HG02623 (cell line): Measurements from ENCODE around the gene C11orf71.

Source experiments
- ATAC-seq: cut with Tn5 transposase; IDR thresholded peaks from one replicate; pipeline ENCODE4 v1.9.1; 2021; ENCODE audit warnings: moderate library complexity; ENCODE audit not compliant: unreplicated experiment

The C11orf71 gene

GRCh38 chr11:114400216-114400914, at the start of gene C11orf71, which contains the start of gene RBM7:
TSS of gene C11orf71 (minus strand) at chr11:114400511. CDS start at chr11:114400331, 180 bp downstream.
TSS of gene RBM7 (plus strand) at chr11:114400666. CDS start at chr11:114400672, 6 bp downstream.
- peak; percentile 97 for ATAC-seq

- no peak for ATAC-seq
These were observed 49.5 kb upstream of the C11orf71 start for GRCh38 chr11:114449845-114450244.

GRCh38 chr11:114448749-114449482, 48.6 kb upstream of the C11orf71 start:
- no peak for ATAC-seq

- no peak for ATAC-seq
These were observed 47.6 kb upstream of the C11orf71 start for GRCh38 chr11:114447892-114448291.

- ATAC-seq = no peak
These were observed 47.1 kb upstream of the C11orf71 start for GRCh38 chr11:114447444-114447843.

- ATAC-seq = no peak
These were observed 42.2 kb upstream of the C11orf71 start for GRCh38 chr11:114442536-114442935.

GRCh38 chr11:114441921-114442320, 41.6 kb upstream of the C11orf71 start:
- no peak for ATAC-seq

GRCh38 chr11:114440971-114441763, 40.9 kb upstream of the C11orf71 start:
- ATAC-seq = no peak

- no peak for ATAC-seq
These were observed 40.0 kb upstream of the C11orf71 start for GRCh38 chr11:114440121-114440860.

- peak; percentile 99 for ATAC-seq
These were observed 39.2 kb upstream of the C11orf71 start, which contains the start of gene REXO2 for GRCh38 chr11:114439229-114440120. TSS of gene REXO2 (plus strand) at chr11:114439467. CDS start at chr11:114439529, 62 bp downstream.

- no peak for ATAC-seq
These were observed 38.0 kb upstream of the C11orf71 start for GRCh38 chr11:114438303-114438702.

GRCh38 chr11:114433376-114433775, 33.1 kb upstream of the C11orf71 start:
- no peak for ATAC-seq

GRCh38 chr11:114432893-114433292, 32.6 kb upstream of the C11orf71 start:
- no peak for ATAC-seq

- ATAC-seq = no peak
These were observed 30.0 kb upstream of the C11orf71 start for GRCh38 chr11:114430290-114430689.

- ATAC-seq = no peak
These were observed 26.0 kb upstream of the C11orf71 start for GRCh38 chr11:114426280-114426679.

GRCh38 chr11:114416441-114416961, 16.2 kb upstream of the C11orf71 start:
- no peak for ATAC-seq

- no peak for ATAC-seq
These were observed 13.6 kb upstream of the C11orf71 start for GRCh38 chr11:114413958-114414357.

- no peak for ATAC-seq
These were observed 12.6 kb upstream of the C11orf71 start for GRCh38 chr11:114412946-114413345.

- no peak for ATAC-seq
These were observed 1.0 kb upstream of the C11orf71 start for GRCh38 chr11:114401311-114401710.

- ATAC-seq = no peak
These were observed 558 bp upstream of the C11orf71 start for GRCh38 chr11:114400915-114401223.
